Fibroblast of lung (primary cell): Measurements from ENCODE around the gene FYN.

Experiments used
- EZH2 ChIP-seq: IDR thresholded peaks from 2 replicates; pipeline ENCODE4 v1.5.1; 2012; ENCODE audit warnings: low read length, control low read depth, mild to moderate bottlenecking; ENCODE audit errors: missing control alignments
- TF ChIP-seq, protein P1 (sequence below), 2 donors: IDR thresholded peaks in 1 of 2; conservative IDR thresholded peaks in 1 of 2; 1 replicate in 1 of 2; 2 replicates in 1 of 2; pipeline ENCODE4 v1.5.1; 2011 to 2012; ENCODE audit warnings: low read length in 2 of 2, control low read depth in 1 of 2, inconsistent platforms in 1 of 2, low read depth in 1 of 2, mild to moderate bottlenecking in 1 of 2

DNA sequence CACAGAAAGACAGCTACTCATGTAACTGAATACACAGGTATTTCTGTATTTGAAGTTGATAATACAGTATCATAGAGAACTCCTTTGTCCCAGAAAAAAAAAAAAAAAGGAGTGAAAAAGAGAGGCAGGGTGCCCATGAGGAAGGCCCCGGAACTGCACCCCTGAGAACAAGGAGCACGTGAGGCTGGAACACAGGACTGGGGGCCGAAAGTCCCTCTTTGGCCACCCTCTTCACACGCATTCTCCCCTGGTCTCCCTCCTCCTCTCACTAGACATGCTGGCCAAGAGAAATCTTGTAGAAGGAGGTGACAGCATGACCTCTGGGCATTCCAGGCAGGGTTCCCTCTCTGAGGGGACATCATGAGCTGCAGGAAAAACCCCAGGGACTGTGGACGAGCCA is 204.8 kb downstream of the FYN start:
- TF ChIP-seq, protein P1, sequence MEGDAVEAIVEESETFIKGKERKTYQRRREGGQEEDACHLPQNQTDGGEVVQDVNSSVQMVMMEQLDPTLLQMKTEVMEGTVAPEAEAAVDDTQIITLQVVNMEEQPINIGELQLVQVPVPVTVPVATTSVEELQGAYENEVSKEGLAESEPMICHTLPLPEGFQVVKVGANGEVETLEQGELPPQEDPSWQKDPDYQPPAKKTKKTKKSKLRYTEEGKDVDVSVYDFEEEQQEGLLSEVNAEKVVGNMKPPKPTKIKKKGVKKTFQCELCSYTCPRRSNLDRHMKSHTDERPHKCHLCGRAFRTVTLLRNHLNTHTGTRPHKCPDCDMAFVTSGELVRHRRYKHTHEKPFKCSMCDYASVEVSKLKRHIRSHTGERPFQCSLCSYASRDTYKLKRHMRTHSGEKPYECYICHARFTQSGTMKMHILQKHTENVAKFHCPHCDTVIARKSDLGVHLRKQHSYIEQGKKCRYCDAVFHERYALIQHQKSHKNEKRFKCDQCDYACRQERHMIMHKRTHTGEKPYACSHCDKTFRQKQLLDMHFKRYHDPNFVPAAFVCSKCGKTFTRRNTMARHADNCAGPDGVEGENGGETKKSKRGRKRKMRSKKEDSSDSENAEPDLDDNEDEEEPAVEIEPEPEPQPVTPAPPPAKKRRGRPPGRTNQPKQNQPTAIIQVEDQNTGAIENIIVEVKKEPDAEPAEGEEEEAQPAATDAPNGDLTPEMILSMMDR (conservative IDR thresholded peaks at IDR 0.05 in 1 of 2, IDR thresholded peaks at IDR 0.05 in 1 of 2; ENCODE audit: low read depth in 1 of 2, low read length in 2 of 2) = peak in 1 of 2 donors; percentile 33
- no peak for TF ChIP-seq EZH2
